GM18951 (cell line): ENCODE results near the gene MC2R.
"Not testable (repeated sequence)": the region's sequence is repeated elsewhere in the genome, so short reads cannot be mapped to it uniquely, and the experiment has no call there.

Source experiments
- POLR2A ChIP-seq: IDR thresholded peaks from 4 replicates; pipeline ENCODE4 v1.6.1; 2011; ENCODE audit warnings: mild to moderate bottlenecking; ENCODE audit not compliant: insufficient read length, insufficient read depth; ENCODE audit errors: extremely low read depth
- in situ Hi-C: fragments of 300-500 bp; cut with MboI; formaldehyde crosslinking; loops from one replicate; pipeline ENCODE4 v1.12.0; 2022; ENCODE audit warnings: low sequenced_read_pairs, mixed read lengths, inconsistent platforms; ENCODE audit not compliant: unreplicated experiment

The MC2R gene

DNA sequence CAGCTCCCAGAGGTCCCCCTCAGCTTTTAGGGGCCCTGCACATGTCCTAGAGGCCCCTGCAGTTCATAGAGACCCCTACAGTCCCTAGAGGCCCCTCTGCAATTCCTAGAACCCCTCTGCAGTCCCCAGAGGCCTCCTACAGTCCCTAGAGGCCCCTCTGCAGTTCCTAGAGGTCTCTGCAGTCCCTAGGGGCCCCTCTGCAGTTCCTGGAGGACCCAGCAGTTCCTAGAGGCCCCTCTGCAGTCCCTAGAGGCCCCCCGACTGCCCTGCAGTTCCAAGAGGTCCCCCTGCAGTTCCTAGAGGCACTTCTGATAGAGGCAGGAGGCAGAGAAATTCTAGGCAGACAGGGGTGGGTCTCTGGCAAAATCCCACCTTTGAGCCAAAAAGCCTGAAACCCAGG, 35.4 kb downstream of the MC2R start:
- in situ Hi-C loops, result no loop called here
- no peak for TF ChIP-seq POLR2A

DNA sequence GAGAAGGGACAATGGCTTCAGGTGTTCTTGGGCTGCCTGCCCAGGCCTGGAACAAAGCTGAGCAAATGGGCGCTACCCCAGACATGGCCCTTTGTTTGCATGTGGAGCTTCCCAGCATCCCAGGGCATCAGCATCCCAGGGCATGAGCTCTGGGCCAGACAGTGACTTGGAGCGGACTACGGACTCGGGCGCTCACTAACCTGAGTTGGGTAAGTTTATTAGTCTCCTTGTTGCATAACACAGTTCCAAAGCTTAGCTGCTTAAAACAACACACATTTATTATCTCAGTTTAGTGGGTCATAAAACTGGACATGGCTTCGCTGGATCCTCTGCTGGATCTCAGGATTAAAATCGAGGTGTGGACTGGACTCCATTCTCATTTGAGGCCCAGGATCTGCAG, 35.8 kb downstream of the MC2R start:
- no peak for TF ChIP-seq POLR2A
- in situ Hi-C loops, result no loop called here

DNA sequence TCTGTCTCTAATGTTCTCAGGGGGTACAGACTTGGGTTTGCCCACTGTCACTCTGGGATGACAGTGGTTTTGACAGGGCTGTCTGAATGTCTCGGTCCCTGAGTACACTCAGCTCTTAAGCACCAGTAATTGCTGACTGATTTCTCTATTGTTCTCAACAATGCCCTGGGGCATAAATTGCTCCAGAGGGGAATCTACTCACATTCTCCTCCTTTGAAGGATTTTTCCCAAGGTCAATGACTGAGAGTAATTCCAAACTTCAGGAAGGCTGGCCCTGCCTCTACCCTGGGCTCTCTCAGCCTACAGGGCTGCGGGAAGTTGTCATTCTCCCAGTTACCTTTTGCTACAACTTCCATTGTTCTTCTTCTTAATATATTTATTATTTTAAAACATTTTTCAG, 36.5 kb downstream of the MC2R start:
- TF ChIP-seq POLR2A, result no peak
- in situ Hi-C loops, result no loop called here

DNA sequence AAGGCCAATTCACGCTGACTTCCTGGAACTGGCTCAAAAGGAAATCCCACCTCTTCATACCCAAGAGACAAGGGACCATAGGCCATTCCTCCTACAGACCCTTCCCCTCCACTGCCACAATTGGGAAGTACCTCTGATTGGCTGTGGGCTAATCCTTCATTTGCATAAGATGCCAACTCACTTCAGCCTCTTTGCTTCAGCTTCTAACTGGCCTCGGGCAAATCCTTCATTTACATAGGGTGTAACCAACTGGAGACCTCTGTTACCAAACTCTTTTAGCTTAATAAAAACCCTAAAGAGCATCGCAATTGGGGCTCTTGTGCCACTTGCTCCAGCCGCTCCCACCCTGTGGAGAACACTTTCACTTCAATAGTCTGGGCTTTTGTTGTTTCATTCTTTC, 38.2 kb downstream of the MC2R start:
- no peak for TF ChIP-seq POLR2A
- in situ Hi-C loops, result no loop called here

DNA sequence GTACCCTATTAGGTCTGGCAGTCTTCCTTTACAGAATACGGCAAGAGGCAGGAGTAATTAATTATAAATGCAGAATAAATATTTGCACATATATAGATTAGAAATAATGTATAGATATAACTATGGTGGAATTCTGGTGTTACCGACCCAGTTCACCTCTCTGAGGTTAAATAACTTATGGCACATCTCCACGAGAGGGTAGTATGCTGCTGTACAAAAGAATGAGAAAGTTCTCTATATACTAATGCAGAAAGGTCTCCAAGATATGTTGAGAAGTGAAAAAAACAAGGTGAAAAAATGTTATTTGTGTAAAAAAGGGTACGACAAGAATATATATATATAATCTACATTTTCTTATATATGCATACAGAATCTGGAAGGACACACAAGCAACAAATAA, 40.8 kb downstream of the MC2R start:
- no peak for TF ChIP-seq POLR2A
- in situ Hi-C loops, result no loop called here

DNA sequence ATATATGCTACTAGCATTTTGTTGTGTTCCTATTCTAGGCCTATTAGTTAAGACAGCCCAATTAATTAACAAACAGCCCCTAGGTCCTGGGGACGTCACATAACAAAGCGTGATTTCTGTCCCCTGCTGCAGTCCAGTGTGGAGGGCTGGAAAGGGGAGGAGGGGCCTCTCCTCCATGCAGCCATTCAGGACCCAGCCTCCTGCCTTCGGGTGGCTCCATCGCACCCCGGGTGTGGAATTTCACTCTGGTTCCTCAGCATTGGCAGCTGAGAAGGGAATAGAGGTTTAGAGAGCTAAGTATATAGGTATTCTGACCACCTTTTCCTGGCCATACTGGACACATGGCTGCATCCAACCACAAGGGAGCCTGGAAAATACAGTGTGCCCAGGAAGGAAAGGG, 42.4 kb downstream of the MC2R start:
- in situ Hi-C loops, result no loop called here

DNA sequence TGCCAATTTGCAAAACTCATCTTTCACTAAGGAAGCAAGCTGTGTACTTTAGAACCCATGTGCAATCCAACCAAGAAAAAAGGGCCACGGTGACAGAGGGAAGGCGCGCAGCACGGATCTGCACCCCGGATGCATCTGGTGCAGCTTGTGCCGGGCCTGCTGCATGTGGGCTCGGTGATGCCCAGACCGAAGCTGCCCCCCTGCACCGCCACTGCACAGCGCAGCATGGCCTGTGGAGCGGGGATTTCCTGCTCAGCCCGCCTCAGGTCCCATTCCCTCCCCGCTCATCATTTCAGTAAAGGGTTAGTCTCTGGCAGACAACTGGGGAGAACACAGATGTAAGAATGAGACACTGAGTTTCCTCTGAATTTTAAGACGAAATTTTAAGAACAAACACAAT, 43.0 kb downstream of the MC2R start:
- in situ Hi-C loops, result no loop called here
- TF ChIP-seq POLR2A, result no peak

More for the DNA sequence above, 42.4 kb downstream of the MC2R start:
- no peak for TF ChIP-seq POLR2A

DNA sequence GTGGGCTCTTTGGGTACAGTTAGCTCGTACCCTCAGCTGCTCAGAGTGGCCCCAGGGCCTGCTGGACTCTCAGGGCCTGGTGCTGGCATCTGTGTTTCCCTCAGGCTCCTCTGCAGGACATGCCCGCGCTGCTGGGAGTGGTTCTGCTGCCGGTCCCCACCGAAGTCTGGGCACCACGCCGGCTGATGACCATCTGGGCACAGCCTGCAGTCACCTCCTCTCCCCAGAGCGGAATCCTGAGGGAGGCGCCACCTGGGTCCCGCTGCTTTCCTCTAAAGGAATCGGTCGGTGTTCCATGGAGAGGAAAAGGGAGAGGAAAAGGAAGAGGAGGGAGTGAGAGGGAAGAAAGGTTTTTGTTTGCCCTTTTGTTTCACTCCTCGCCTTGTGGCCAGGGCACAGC, 43.6 kb downstream of the MC2R start:
- no peak for TF ChIP-seq POLR2A
- in situ Hi-C loops, result no loop called here

DNA sequence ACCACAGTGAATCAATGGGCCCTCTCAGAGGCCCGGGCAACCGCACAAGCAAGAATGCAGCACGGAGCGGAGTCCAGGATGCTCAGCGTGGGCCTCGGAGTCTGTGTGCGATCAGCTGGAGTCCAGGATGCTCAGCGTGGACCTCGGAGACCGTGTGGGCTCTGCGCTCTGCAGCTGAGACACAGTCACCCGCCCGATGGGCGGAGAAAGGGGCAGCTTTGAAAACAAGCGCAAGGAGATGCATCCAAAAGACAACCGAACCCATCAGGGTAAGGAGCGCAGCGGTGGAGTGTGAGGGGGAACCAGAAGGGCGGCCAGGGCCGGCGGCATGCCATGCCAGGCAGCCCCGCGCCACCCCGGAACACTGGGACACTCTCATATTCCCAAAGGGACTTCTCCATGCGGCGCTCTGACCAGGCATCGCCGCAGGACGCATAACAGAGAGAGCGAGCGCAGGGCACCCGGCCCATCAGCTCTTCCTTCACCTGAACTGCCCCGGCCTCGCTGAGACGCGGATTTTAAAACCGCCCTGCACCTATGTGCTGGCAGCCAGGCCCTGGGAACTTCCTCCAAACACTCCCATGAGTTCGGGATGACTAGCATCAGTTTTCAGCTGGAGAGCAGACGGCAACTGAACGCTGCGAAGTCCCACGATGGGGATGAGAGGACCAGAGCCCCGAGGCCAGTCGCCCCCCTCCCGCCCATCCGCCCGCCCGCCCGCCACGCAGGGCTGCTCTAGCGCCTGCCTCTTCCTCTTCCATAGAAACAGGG, 46.6 kb downstream of the MC2R start:
- no peak for TF ChIP-seq POLR2A
- in situ Hi-C loops, result no loop called here

DNA sequence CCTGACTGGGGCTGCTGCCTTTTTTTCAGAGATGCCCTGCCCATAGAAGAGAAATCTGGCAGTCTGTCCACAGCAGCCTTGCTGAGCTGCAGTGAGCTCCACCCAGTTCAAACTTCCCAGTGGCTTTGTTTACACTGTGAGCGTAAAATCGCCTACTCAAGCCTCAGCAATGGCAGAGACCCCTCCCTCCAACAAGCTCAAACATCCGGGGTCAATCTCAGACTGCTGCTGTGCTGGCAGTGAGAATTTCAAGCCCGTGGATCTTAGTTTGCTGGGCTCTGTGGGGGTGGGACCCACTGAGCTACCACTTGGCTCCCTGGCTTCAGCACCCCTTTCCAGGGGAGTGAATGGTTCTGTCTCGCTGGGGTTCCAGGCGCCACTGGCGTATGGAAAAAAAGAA, 52.4 kb downstream of the MC2R start:
- in situ Hi-C loops, result not testable (repeated sequence)

DNA sequence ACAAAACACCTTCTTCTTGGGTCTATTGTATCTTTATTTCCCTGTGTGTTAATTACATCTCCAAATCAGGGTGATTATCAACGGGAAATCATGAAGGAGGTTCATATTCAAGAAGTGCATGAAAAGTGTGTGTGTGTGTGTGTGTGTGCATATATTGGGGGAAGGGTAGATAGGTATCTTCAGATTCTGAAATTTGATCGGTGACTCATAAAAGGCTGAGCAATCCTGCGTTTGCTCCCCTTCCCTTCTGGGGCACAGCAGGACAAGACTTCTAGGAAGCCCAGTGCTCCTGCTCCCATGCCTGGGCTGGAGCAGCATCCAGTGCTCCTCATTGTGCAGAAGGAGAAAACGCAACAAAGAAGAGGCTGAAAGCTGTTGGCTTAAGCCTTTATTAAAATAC, 65.5 kb downstream of the MC2R start:
- in situ Hi-C loops, result no loop called here

DNA sequence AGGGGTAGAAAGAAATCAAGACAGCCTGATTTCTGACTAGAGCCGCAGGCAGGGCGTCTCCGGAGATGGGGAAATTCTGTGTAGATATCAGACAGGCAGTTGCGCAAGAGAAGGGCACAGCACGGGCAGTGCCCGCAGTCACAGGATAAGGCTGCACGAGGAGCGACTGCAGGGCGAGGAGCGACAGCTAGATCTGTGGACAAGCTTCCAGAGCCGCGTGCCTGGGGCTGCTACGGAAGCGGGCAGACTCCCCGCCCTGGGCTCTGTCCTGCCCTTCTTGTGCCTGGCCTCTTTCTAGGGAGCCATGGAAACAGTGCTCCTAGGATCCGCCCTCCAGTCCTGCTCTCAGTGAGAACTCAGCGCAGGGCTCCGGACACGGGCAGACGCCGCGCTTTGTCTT, 78.8 kb downstream of the MC2R start:
- TF ChIP-seq POLR2A, result no peak
- in situ Hi-C loops, result no loop called here

More for the DNA sequence above, 65.5 kb downstream of the MC2R start:
- no peak for TF ChIP-seq POLR2A

DNA sequence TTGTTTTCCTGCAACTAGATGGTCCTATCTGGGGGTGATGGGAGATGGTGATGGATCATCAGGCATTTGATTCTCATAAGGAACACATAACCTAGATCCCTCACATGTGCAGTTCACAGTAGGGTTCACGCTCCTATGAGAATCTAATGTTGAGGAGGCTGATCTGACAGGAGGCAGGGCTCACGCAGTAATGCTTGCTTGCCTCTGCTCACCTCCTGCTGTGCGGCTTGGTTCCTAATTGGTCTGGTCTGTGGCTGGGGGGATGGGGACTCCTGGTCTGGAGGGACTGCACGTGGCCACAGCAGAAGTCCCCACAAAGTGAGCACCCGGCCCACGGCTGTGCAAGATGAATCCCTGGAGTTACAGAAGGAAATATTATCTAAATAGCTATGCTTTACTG, 80.1 kb downstream of the MC2R start:
- no peak for TF ChIP-seq POLR2A
- in situ Hi-C loops, result no loop called here

DNA sequence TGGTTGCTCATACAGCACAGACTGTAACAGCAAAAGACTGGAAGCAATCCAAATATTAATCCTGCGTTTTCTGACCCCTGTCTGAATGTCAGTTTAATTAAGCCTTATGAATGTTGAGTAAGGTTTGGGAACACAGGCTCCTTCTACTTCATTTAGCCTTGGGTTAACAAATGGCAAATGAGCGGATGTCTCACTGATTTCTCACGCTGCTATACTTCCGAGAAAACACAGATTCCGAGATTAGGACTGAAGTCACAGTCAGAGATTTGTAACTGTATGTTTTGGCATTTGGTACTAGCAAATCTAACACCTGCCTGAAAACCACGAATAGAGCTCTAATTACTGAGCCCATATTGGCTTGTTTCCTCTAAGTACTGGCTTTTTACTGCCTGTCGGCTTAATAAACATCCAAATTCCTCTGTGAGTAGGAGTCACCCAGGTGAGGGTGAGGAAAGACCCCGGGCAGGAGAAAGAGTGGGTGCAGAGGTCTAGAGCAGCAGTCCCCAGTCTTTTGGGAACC, 80.8 kb downstream of the MC2R start:
- in situ Hi-C loops, result no loop called here
- no peak for TF ChIP-seq POLR2A
